SK-N-SH (cell line): Measurements from ENCODE around the gene PKNOX2. TPM values are rescaled to one million over a fixed set of nuclear protein-coding genes. Genes with fewer than 3 reads are reported as not detected.

Source experiments
- CTCF ChIA-PET: fragments of 300-600, 350-600 bp; formaldehyde crosslinking; extraction: SDS; loops from one replicate; lab custom pipeline; 2021; lab: Yijun Ruan, JAX
- POLR2A ChIA-PET: fragments of 350-600 bp; sonication (Branson Sonifier 250); formaldehyde crosslinking; extraction: SDS; loops from one replicate; lab custom pipeline; 2020; ENCODE audit warnings: antibody characterized with exemption, inconsistent platforms; lab: Yijun Ruan, JAX
- DNase-seq: peaks from one replicate; pipeline ENCODE4 v3.0.0; 2012
- H2AFZ ChIP-seq: fragments of 200-600 bp; sonication (generic); 2 replicates; pipeline ENCODE4 v1.8.1; 2016; ENCODE audit warnings: antibody characterized with exemption, mild to moderate bottlenecking, low read depth
- H3F3A ChIP-seq: fragments of 200-600 bp; sonication (generic); replicated peaks from 2 replicates; pipeline ENCODE3; 2016; ENCODE audit warnings: antibody characterized with exemption, mild to moderate bottlenecking; ENCODE audit not compliant: insufficient read depth
- H3K27ac ChIP-seq, 2 experiments: fragments of 200-500 bp in 1 of 2; fragments of 200-600 bp in 1 of 2; sonication (Bioruptor generic) in 1 of 2; sonication (generic), shearing (Covaris generic) in 1 of 2; 2 replicates each; pipeline versions ENCODE4 v1.5.1 to v1.6.1; 2014 to 2016; ENCODE audit warnings: low read depth in 2 of 2, inconsistent platforms in 1 of 2, low read length in 1 of 2, mild to moderate bottlenecking in 1 of 2, mixed read lengths in 1 of 2
- H3K27me3 ChIP-seq: fragments of 200-600 bp; sonication (generic), shearing (Covaris generic); 2 replicates; pipeline ENCODE4 v1.6.1; 2016; ENCODE audit warnings: mixed run types; ENCODE audit not compliant: insufficient read depth
- H3K36me3 ChIP-seq, 2 experiments: fragments of 200-500 bp in 1 of 2; fragments of 200-600 bp in 1 of 2; sonication (Bioruptor generic) in 1 of 2; sonication (generic) in 1 of 2; replicated peaks in 1 of 2; 2 replicates each; pipeline versions ENCODE3 to v1.5.1; 2014 to 2016; ENCODE audit warnings: low read length in 1 of 2, mild to moderate bottlenecking in 1 of 2; ENCODE audit not compliant: insufficient read depth in 2 of 2, control insufficient read depth in 1 of 2
- H3K4me1 ChIP-seq, 2 experiments: fragments of 200-500 bp in 1 of 2; fragments of 200-600 bp in 1 of 2; sonication (Bioruptor generic) in 1 of 2; sonication (generic), shearing (Covaris generic) in 1 of 2; 2 replicates each; pipeline versions ENCODE4 v1.5.1 to v1.6.1; 2014 to 2016; ENCODE audit warnings: low read depth in 1 of 2, low read length in 1 of 2, mixed run types in 1 of 2; ENCODE audit not compliant: insufficient read depth in 2 of 2, control insufficient read depth in 1 of 2
- H3K4me2 ChIP-seq: fragments of 200-600 bp; sonication (generic), shearing (Covaris generic); 2 replicates; pipeline ENCODE4 v1.6.1; 2017; ENCODE audit warnings: mixed run types
- H3K4me3 ChIP-seq, 2 experiments: fragments of 200-500 bp in 1 of 2; fragments of 200-600 bp in 1 of 2; sonication (Bioruptor generic) in 1 of 2; sonication (generic), shearing (Covaris generic) in 1 of 2; 2 replicates each; pipeline versions ENCODE4 v1.5.1 to v1.8.1; 2014 to 2016; ENCODE audit warnings: low read depth in 2 of 2, inconsistent platforms in 1 of 2, low read length in 1 of 2, mild to moderate bottlenecking in 1 of 2, mixed read lengths in 1 of 2, moderate library complexity in 1 of 2
- H3K79me2 ChIP-seq: fragments of 200-600 bp; sonication (generic); 2 replicates; pipeline ENCODE4 v1.8.1; 2017; ENCODE audit warnings: mild to moderate bottlenecking; ENCODE audit not compliant: insufficient read depth
- H3K9ac ChIP-seq: fragments of 200-600 bp; sonication (generic); 2 replicates; pipeline ENCODE4 v1.6.1; 2017; ENCODE audit warnings: mixed run types
- H3K9me2 ChIP-seq: fragments of 200-600 bp; sonication (generic); 2 replicates; pipeline ENCODE4 v1.6.1; 2017; ENCODE audit warnings: mixed run types
- H3K9me3 ChIP-seq: fragments of 200-600 bp; sonication (generic); 2 replicates; pipeline ENCODE4 v1.6.1; 2017; ENCODE audit warnings: mixed run types, mild to moderate bottlenecking, moderate library complexity
- H4K20me1 ChIP-seq: fragments of 200-600 bp; sonication (generic); 2 replicates; pipeline ENCODE4 v1.6.1; 2017; ENCODE audit warnings: mild to moderate bottlenecking, mixed run types; ENCODE audit not compliant: insufficient read depth
- CHD2 ChIP-seq: fragments of 150-350 bp; IDR thresholded peaks from 2 replicates; pipeline ENCODE4 v1.6.1; 2018; ENCODE audit warnings: low read length; ENCODE audit not compliant: partially characterized antibody
- ELF1 ChIP-seq: IDR thresholded peaks from 2 replicates; pipeline ENCODE4 v1.4.0; 2012
- EP300 ChIP-seq, 2 experiments: IDR thresholded peaks; 2 replicates each; pipeline versions ENCODE4 v1.4.0 to v1.6.1; 2012; ENCODE audit warnings: borderline replicate concordance in 1 of 2, low read depth in 1 of 2, low read length in 1 of 2
- EZH2phosphoT487 ChIP-seq: fragments of 200-600 bp; sonication (generic); IDR thresholded peaks from 2 replicates; pipeline ENCODE4 v1.6.1; 2017; ENCODE audit warnings: low read depth, mixed run types, mild to moderate bottlenecking, antibody characterized with exemption, moderate library complexity, borderline replicate concordance
- FOSL2 ChIP-seq: IDR thresholded peaks from 2 replicates; pipeline ENCODE4 v1.4.0; 2012; ENCODE audit warnings: low read depth, mild to moderate bottlenecking, moderate library complexity, borderline replicate concordance
- GABPA ChIP-seq: IDR thresholded peaks from 2 replicates; pipeline ENCODE4 v1.4.0; 2012; ENCODE audit warnings: low read depth, mild to moderate bottlenecking
- MEF2A ChIP-seq: IDR thresholded peaks from 2 replicates; pipeline ENCODE4 v1.4.0; 2012; ENCODE audit warnings: low read depth, borderline replicate concordance
- NRF1 ChIP-seq: IDR thresholded peaks from 2 replicates; pipeline ENCODE4 v1.6.1; 2012; ENCODE audit warnings: low read depth, mild to moderate bottlenecking, low read length
- PBX3 ChIP-seq: IDR thresholded peaks from 2 replicates; pipeline ENCODE4; 2012
- POLR2AphosphoS5 ChIP-seq: IDR thresholded peaks from 2 replicates; pipeline ENCODE4 v1.6.1; 2012; ENCODE audit warnings: low read depth, low read length
- RFX5 ChIP-seq: IDR thresholded peaks from 2 replicates; pipeline ENCODE4 v1.6.1; 2012; ENCODE audit warnings: mild to moderate bottlenecking, improper control_type of control experiment, low read length
- TCF12 ChIP-seq: IDR thresholded peaks from 2 replicates; pipeline ENCODE4 v1.4.0; 2012
- ZBTB33 ChIP-seq: IDR thresholded peaks from 2 replicates; pipeline ENCODE4 v1.4.0; 2012; ENCODE audit warnings: low read depth, borderline replicate concordance
- WGBS: methylation state at CpG from one replicate; pipeline ENCODE4 v1.1.6; 2017; ENCODE audit warnings: low lambda C conversion rate; 5-methylcytosine and 5-hydroxymethylcytosine counted together
- polyA plus RNA-seq, 3 experiments: library from polyadenylated mRNA; depleted of rRNA; stranded (reverse); fragments of >200 nt; gene quantifications; 2 replicates each; pipeline ENCODE4 v1.2.3, GENCODE V29; 2012
- TF ChIP-seq, protein P1 (sequence below): fragments of 150-350 bp; IDR thresholded peaks from 2 replicates; pipeline ENCODE4 v1.6.1; 2017; ENCODE audit warnings: antibody characterized with exemption, low read length, low read depth, borderline replicate concordance
- TF ChIP-seq, protein P2 (sequence below): fragments of 150-350 bp; IDR thresholded peaks from 2 replicates; pipeline ENCODE4 v1.6.1; 2016; ENCODE audit warnings: mild to moderate bottlenecking, low read depth, low read length

Gene PKNOX2
- polyA plus RNA-seq, 1 of the 3 experiments (the other 2 are of a cell fraction), result 0.02 TPM

- no peaks in the 10 kb centered on the region for H3K79me2 ChIP-seq
- H3K36me3 ChIP-seq, result no peaks in the 10 kb centered on the region
- DNase-seq, result no peak
- H3K9ac ChIP-seq, result no peak overlapping the region
- no peaks in the 10 kb centered on the region for H3K9me2 ChIP-seq
- H3K27ac ChIP-seq, result no peak overlapping the region
- ChIA-PET CTCF (interaction anchor here (0.7 kb wide), 1 partner anchor 10 kb away, joined by 3 read pairs; no protein-coding TSS in a partner anchor), POLR2A (no interaction called here)
- no peaks in the 10 kb centered on the region for H4K20me1 ChIP-seq
- H3K4me1 ChIP-seq, result peaks cover 0 to 2% of the 10 kb centered on the region in 2 experiments; a peak in 1 of 4 replicates
- H3F3A ChIP-seq, result no peaks in the 10 kb centered on the region
- WGBS, result 36% methylated on average over 4 of the region's 4 CpGs
- no peaks in the 10 kb centered on the region; the same call in 1 of the 2 replicates for H3K27me3 ChIP-seq
- TF ChIP-seq ELF1 (no peak), ZBTB33 (no peak), MEF2A (no peak), EP300 (IDR thresholded peaks at IDR 0.05; ENCODE audit: borderline replicate concordance in 1 of 2, low read depth in 1 of 2, low read length in 1 of 2) (no peak), NRF1 (no peak), EZH2phosphoT487 (no peak), PBX3 (no peak), RFX5 (no peak), GABPA (no peak), TCF12 (no peak), FOSL2 (no peak), CHD2 (no peak), POLR2AphosphoS5 (no peak)
- TF ChIP-seq, protein P1, sequence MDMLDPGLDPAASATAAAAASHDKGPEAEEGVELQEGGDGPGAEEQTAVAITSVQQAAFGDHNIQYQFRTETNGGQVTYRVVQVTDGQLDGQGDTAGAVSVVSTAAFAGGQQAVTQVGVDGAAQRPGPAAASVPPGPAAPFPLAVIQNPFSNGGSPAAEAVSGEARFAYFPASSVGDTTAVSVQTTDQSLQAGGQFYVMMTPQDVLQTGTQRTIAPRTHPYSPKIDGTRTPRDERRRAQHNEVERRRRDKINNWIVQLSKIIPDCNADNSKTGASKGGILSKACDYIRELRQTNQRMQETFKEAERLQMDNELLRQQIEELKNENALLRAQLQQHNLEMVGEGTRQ, result no peak
- TF ChIP-seq, all 33 proteins: peak for 0
- Histone ChIP-seq H3K4me3 (no peak overlapping the region), H2AFZ (no peak overlapping the region), H3K4me2 (no peak overlapping the region), H3K9me3 (no peaks in the 10 kb centered on the region)
Observed at GRCh38 chr11:125228445-125228844, 63.9 kb downstream of the PKNOX2 start.

GRCh38 chr11:125228993-125229392 lies 64.4 kb downstream of the PKNOX2 start:
- H3K4me3 ChIP-seq, result no peak overlapping the region
- H3K4me2 ChIP-seq, result no peak overlapping the region
- peaks cover 0 to 2% of the 10 kb centered on the region in 2 experiments; a peak in 1 of 4 replicates for H3K4me1 ChIP-seq
- CTCF ChIA-PET, result no interaction called here
- POLR2A ChIA-PET, result no interaction called here
- no peaks in the 10 kb centered on the region for H3F3A ChIP-seq
- H4K20me1 ChIP-seq, result no peaks in the 10 kb centered on the region
- H2AFZ ChIP-seq, result no peak overlapping the region
- TF ChIP-seq, protein P2, sequence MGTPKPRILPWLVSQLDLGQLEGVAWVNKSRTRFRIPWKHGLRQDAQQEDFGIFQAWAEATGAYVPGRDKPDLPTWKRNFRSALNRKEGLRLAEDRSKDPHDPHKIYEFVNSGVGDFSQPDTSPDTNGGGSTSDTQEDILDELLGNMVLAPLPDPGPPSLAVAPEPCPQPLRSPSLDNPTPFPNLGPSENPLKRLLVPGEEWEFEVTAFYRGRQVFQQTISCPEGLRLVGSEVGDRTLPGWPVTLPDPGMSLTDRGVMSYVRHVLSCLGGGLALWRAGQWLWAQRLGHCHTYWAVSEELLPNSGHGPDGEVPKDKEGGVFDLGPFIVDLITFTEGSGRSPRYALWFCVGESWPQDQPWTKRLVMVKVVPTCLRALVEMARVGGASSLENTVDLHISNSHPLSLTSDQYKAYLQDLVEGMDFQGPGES, result no peak
- no peak for TF ChIP-seq POLR2AphosphoS5
- TF ChIP-seq ELF1, result no peak
- H3K9me3 ChIP-seq, result no peaks in the 10 kb centered on the region
- no peak overlapping the region for H3K9ac ChIP-seq
- WGBS, result 59% methylated on average over 7 of the region's 9 CpGs
- no peak for DNase-seq
- no peaks in the 10 kb centered on the region for H3K27me3 ChIP-seq
- H3K9me2 ChIP-seq, result no peaks in the 10 kb centered on the region
- H3K79me2 ChIP-seq, result no peaks in the 10 kb centered on the region
- H3K36me3 ChIP-seq, result no peaks in the 10 kb centered on the region
- no peak overlapping the region for H3K27ac ChIP-seq
